GM21515 (cell line): Measurements from ENCODE around the gene CCNK.

Experiments
- ATAC-seq: cut with Tn5 transposase; IDR thresholded peaks from one replicate; pipeline ENCODE4 v1.9.1; 2021; ENCODE audit not compliant: unreplicated experiment

Gene CCNK

GRCh38 chr14:99532310-99532709, 51.1 kb downstream of the CCNK start:
- no peak for ATAC-seq

- no peak for ATAC-seq
These were observed 53.1 kb downstream of the CCNK start for GRCh38 chr14:99534333-99534732.

- no peak for ATAC-seq
These were observed 53.7 kb downstream of the CCNK start for GRCh38 chr14:99534863-99535262.

- ATAC-seq: no peak
These were observed 54.2 kb downstream of the CCNK start for GRCh38 chr14:99535448-99535847.

GRCh38 chr14:99535908-99536778, 54.9 kb downstream of the CCNK start:
- ATAC-seq: no peak

GRCh38 chr14:99537399-99537798, 56.2 kb downstream of the CCNK start:
- ATAC-seq: no peak

GRCh38 chr14:99538275-99538674, 57.1 kb downstream of the CCNK start:
- no peak for ATAC-seq

- no peak for ATAC-seq
These were observed 57.5 kb downstream of the CCNK start for GRCh38 chr14:99538733-99539132.

GRCh38 chr14:99539491-99539890, 58.3 kb downstream of the CCNK start:
- ATAC-seq: no peak

GRCh38 chr14:99540196-99541032, 59.2 kb downstream of the CCNK start:
- ATAC-seq: no peak

- no peak for ATAC-seq
These were observed 60.0 kb downstream of the CCNK start for GRCh38 chr14:99541211-99541610.

GRCh38 chr14:99541677-99542470, 60.7 kb downstream of the CCNK start:
- no peak for ATAC-seq

GRCh38 chr14:99542566-99542965, 61.4 kb downstream of the CCNK start:
- no peak for ATAC-seq

- ATAC-seq: no peak
These were observed 62.2 kb downstream of the CCNK start for GRCh38 chr14:99543370-99543769.

GRCh38 chr14:99543985-99544384, 62.8 kb downstream of the CCNK start:
- ATAC-seq: no peak

- no peak for ATAC-seq
These were observed 63.8 kb downstream of the CCNK start for GRCh38 chr14:99544991-99545390.

GRCh38 chr14:99545586-99545985, 64.4 kb downstream of the CCNK start:
- no peak for ATAC-seq

GRCh38 chr14:99546234-99546879, 65.1 kb downstream of the CCNK start:
- no peak for ATAC-seq

GRCh38 chr14:99548255-99548654, 67.0 kb downstream of the CCNK start:
- no peak for ATAC-seq

- ATAC-seq: no peak
These were observed 67.8 kb downstream of the CCNK start for GRCh38 chr14:99548871-99549515.
